Panc1 (cell line): ENCODE results near the gene KAZN. TPM values are rescaled to one million over a fixed set of nuclear protein-coding genes. Genes with fewer than 3 reads are reported as not detected.

Experiments used
- ATAC-seq: fragments of 200-7000 bp; cut with Tn5 transposase; 2 replicates; pipeline ENCODE4 v1.9.1; 2020; ENCODE audit warnings: mild to moderate bottlenecking, moderate library complexity
- BruUV-seq: library from RNA; stranded (reverse); fragments of 400-500 nt; replicated peaks from 2 replicates; lab custom pipeline; 2021; lab: Mats Ljungman, UMichigan
- CTCF ChIA-PET: fragments of 300-600 bp; sonication (Branson Sonifier 250); formaldehyde crosslinking; loops from one replicate; lab custom pipeline; 2022; ENCODE audit warnings: antibody characterized with exemption; lab: Charles Lee
- POLR2A ChIA-PET: fragments of 300-600 bp; sonication (Branson Sonifier 250); formaldehyde crosslinking; loops from one replicate; lab custom pipeline; 2022; ENCODE audit warnings: antibody characterized with exemption; lab: Charles Lee
- DNase-seq: peaks from one replicate; pipeline ENCODE4 v3.0.0-alpha.2; 2010; ENCODE audit warnings: low read depth, low spot score
- H3K27ac ChIP-seq: 2 replicates; pipeline ENCODE4 v1.5.1; 2011; ENCODE audit warnings: mild to moderate bottlenecking, low read length, inconsistent platforms
- H3K27me3 ChIP-seq: fragments of 200-500 bp; sonication (Bioruptor generic); 2 replicates; pipeline ENCODE4 v1.6.0; 2014; ENCODE audit warnings: low read length, inconsistent platforms; ENCODE audit not compliant: control insufficient read depth, insufficient read depth
- H3K36me3 ChIP-seq: fragments of 200-500 bp; sonication (Bioruptor generic); 2 replicates; pipeline ENCODE4 v1.5.1; 2014; ENCODE audit warnings: inconsistent platforms, mild to moderate bottlenecking, low read length, moderate library complexity; ENCODE audit not compliant: control insufficient read depth, insufficient read depth
- H3K4me1 ChIP-seq: 2 replicates; pipeline ENCODE4 v1.5.1; 2011; ENCODE audit warnings: inconsistent platforms, mild to moderate bottlenecking, low read length, moderate library complexity; ENCODE audit not compliant: control insufficient read depth, insufficient read depth
- H3K4me3 ChIP-seq, 2 experiments: 2 replicates each; pipeline ENCODE4 v1.5.1; 2011 to 2012; ENCODE audit warnings: low read depth in 2 of 2, low read length in 2 of 2, mild to moderate bottlenecking in 2 of 2, inconsistent platforms in 1 of 2, moderate library complexity in 1 of 2
- H3K9me3 ChIP-seq: fragments of 200-500 bp; sonication (Bioruptor generic); 2 replicates; pipeline ENCODE4 v1.5.1; 2014; ENCODE audit warnings: low read depth, mild to moderate bottlenecking, inconsistent platforms, low read length, moderate library complexity; ENCODE audit not compliant: control insufficient read depth, insufficient read depth
- SIN3A ChIP-seq: IDR thresholded peaks from 2 replicates; pipeline ENCODE4 v1.6.1; 2012; ENCODE audit warnings: low read depth, mild to moderate bottlenecking, low read length, moderate library complexity, borderline replicate concordance; ENCODE audit not compliant: insufficient read depth
- in situ Hi-C: cut with HindIII; loops from 2 replicates; pipeline ENCODE4 v1.10.0; 2016; ENCODE audit warnings: low sequenced_read_pairs, low pct_unique_long_range_greater_than_20kb
- intact Hi-C: fragments of 100-400 bp; cut with micrococcal nuclease; formaldehyde crosslinking; loops from one replicate; pipeline ENCODE4 v1.10.0; 2022; ENCODE audit not compliant: unreplicated experiment
- total RNA-seq: library from RNA; stranded (reverse); gene quantifications from one replicate; pipeline ENCODE4 v1.2.1, GENCODE V29; 2021; ENCODE audit not compliant: unreplicated experiment
- TF ChIP-seq, protein P1 (sequence below): fragments of 450-650 bp; IDR thresholded peaks from 2 replicates; pipeline ENCODE4 v1.5.1; 2017; ENCODE audit warnings: mild to moderate bottlenecking
- TF ChIP-seq, protein P2 (sequence below), 2 experiments: IDR thresholded peaks; 2 replicates each; pipeline ENCODE4 v1.6.1; 2011 to 2012; ENCODE audit warnings: low read depth in 2 of 2, control low read depth in 1 of 2, low read length in 1 of 2, mild to moderate bottlenecking in 1 of 2, moderate library complexity in 1 of 2; ENCODE audit not compliant: insufficient read depth in 1 of 2

KAZN gene
- total RNA-seq, 1 experiment from 2014 or later: 6.6 TPM

DNA sequence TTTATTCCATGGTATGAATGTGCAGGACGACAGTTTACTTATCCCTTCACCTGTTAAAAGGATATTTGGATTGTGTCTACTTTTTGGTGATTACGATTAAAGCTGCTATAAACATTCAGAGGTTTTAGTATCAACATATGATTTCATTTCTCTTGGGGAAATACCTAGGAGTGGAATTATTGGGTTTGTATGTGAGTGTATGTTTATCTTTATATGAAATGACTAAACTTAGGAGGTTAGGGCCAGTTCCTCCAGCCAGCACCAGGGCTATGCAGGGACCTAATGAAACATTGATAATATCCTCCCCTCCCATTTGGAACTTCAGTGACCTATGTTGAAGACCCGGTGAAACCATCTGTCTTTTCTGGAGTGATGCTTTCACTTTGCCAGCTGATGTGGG, 568.9 kb downstream of the KAZN start:
- no peak for DNase-seq
- TF ChIP-seq SIN3A: no peak
- TF ChIP-seq, protein P1, sequence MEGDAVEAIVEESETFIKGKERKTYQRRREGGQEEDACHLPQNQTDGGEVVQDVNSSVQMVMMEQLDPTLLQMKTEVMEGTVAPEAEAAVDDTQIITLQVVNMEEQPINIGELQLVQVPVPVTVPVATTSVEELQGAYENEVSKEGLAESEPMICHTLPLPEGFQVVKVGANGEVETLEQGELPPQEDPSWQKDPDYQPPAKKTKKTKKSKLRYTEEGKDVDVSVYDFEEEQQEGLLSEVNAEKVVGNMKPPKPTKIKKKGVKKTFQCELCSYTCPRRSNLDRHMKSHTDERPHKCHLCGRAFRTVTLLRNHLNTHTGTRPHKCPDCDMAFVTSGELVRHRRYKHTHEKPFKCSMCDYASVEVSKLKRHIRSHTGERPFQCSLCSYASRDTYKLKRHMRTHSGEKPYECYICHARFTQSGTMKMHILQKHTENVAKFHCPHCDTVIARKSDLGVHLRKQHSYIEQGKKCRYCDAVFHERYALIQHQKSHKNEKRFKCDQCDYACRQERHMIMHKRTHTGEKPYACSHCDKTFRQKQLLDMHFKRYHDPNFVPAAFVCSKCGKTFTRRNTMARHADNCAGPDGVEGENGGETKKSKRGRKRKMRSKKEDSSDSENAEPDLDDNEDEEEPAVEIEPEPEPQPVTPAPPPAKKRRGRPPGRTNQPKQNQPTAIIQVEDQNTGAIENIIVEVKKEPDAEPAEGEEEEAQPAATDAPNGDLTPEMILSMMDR: no peak
- TF ChIP-seq, protein P2, sequence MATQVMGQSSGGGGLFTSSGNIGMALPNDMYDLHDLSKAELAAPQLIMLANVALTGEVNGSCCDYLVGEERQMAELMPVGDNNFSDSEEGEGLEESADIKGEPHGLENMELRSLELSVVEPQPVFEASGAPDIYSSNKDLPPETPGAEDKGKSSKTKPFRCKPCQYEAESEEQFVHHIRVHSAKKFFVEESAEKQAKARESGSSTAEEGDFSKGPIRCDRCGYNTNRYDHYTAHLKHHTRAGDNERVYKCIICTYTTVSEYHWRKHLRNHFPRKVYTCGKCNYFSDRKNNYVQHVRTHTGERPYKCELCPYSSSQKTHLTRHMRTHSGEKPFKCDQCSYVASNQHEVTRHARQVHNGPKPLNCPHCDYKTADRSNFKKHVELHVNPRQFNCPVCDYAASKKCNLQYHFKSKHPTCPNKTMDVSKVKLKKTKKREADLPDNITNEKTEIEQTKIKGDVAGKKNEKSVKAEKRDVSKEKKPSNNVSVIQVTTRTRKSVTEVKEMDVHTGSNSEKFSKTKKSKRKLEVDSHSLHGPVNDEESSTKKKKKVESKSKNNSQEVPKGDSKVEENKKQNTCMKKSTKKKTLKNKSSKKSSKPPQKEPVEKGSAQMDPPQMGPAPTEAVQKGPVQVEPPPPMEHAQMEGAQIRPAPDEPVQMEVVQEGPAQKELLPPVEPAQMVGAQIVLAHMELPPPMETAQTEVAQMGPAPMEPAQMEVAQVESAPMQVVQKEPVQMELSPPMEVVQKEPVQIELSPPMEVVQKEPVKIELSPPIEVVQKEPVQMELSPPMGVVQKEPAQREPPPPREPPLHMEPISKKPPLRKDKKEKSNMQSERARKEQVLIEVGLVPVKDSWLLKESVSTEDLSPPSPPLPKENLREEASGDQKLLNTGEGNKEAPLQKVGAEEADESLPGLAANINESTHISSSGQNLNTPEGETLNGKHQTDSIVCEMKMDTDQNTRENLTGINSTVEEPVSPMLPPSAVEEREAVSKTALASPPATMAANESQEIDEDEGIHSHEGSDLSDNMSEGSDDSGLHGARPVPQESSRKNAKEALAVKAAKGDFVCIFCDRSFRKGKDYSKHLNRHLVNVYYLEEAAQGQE (IDR thresholded peaks at IDR 0.05; ENCODE audit: insufficient read depth in 1 of 2, low read depth in 2 of 2, low read length in 1 of 2): no peak
- H3K9me3 ChIP-seq: no peaks in the 10 kb centered on the region
- CTCF ChIA-PET: no interaction called here
- H3K27ac ChIP-seq: no peak overlapping the region
- ATAC-seq: no peak
- in situ Hi-C loops: no loop called here
- no peaks in the 10 kb centered on the region for H3K27me3 ChIP-seq
- peaks cover 30% of the 10 kb centered on the region for H3K4me1 ChIP-seq
- POLR2A ChIA-PET: no interaction called here
- BruUV-seq: no TSS peak
- H3K4me3 ChIP-seq: no peak overlapping the region
- intact Hi-C loops: no loop called here
- H3K36me3 ChIP-seq: no peaks in the 10 kb centered on the region
